ENCODE measurements around the gene MED25. TPM values are rescaled to one million over a fixed set of nuclear protein-coding genes. Genes with fewer than 3 reads are reported as not detected.

MED25 gene
- total RNA-seq: 33.0 TPM
- long read RNA-seq, partial matches to known transcripts: 17 of 21 reads
- long read RNA-seq, other reads (novel, unspliced or antisense): 2 of 21 reads

GRCh38 chr19:49817964-49818648 is at the start of gene MED25:
TSS of gene MED25 (plus strand) at chr19:49818289. CDS start at chr19:49818342, 53 bp downstream.
- intact Hi-C loops (cut with DNase I): no loop called here
- peak; percentile 94 for DNase-seq (ENCODE audit: low spot score)

GRCh38 chr19:49770529-49770928 is 47.6 kb upstream of the MED25 start:
- intact Hi-C loops (cut with DNase I): no loop called here
- no peak for DNase-seq (ENCODE audit: low spot score)

GRCh38 chr19:49771674-49772139 is 46.4 kb upstream of the MED25 start:
- intact Hi-C loops (cut with DNase I): no loop called here
- no peak for DNase-seq (ENCODE audit: low spot score)

- DNase-seq (ENCODE audit: low spot score): no peak
- intact Hi-C loops (cut with DNase I): no loop called here
These were observed 45.1 kb upstream of the MED25 start for GRCh38 chr19:49772850-49773432.

- intact Hi-C loops (cut with DNase I): no loop called here
- no peak for DNase-seq (ENCODE audit: low spot score)
These were observed 44.3 kb upstream of the MED25 start for GRCh38 chr19:49773663-49774350.

- DNase-seq (ENCODE audit: low spot score): no peak
- intact Hi-C loops (cut with DNase I): no loop called here
These were observed 43.1 kb upstream of the MED25 start for GRCh38 chr19:49774969-49775368.

- intact Hi-C loops (cut with DNase I): no loop called here
- no peak for DNase-seq (ENCODE audit: low spot score)
These were observed 42.2 kb upstream of the MED25 start for GRCh38 chr19:49775742-49776370.

- DNase-seq (ENCODE audit: low spot score): no peak
- intact Hi-C loops (cut with DNase I): no loop called here
These were observed 41.7 kb upstream of the MED25 start for GRCh38 chr19:49776371-49776764.

- intact Hi-C loops (cut with DNase I): no loop called here
- DNase-seq (ENCODE audit: low spot score): no peak
These were observed 38.1 kb upstream of the MED25 start for GRCh38 chr19:49779731-49780555.

- no peak for DNase-seq (ENCODE audit: low spot score)
- intact Hi-C loops (cut with DNase I): no loop called here
These were observed 37.2 kb upstream of the MED25 start for GRCh38 chr19:49780861-49781260.

GRCh38 chr19:49781394-49781793 is 36.7 kb upstream of the MED25 start:
- no peak for DNase-seq (ENCODE audit: low spot score)
- intact Hi-C loops (cut with DNase I): no loop called here

GRCh38 chr19:49782515-49782914 is 35.6 kb upstream of the MED25 start:
- no peak for DNase-seq (ENCODE audit: low spot score)
- intact Hi-C loops (cut with DNase I): no loop called here

- intact Hi-C loops (cut with DNase I): no loop called here
- no peak for DNase-seq (ENCODE audit: low spot score)
These were observed 31.7 kb upstream of the MED25 start for GRCh38 chr19:49786376-49786820.

- intact Hi-C loops (cut with DNase I): no loop called here
- DNase-seq (ENCODE audit: low spot score): no peak
These were observed 30.3 kb upstream of the MED25 start for GRCh38 chr19:49787746-49788145.

GRCh38 chr19:49788857-49789256 is 29.2 kb upstream of the MED25 start:
- no peak for DNase-seq (ENCODE audit: low spot score)
- intact Hi-C loops (cut with DNase I): no loop called here

- intact Hi-C loops (cut with DNase I): no loop called here
- no peak for DNase-seq (ENCODE audit: low spot score)
These were observed 27.2 kb upstream of the MED25 start for GRCh38 chr19:49790866-49791265.

- DNase-seq (ENCODE audit: low spot score): no peak
- intact Hi-C loops (cut with DNase I): no loop called here
These were observed 26.2 kb upstream of the MED25 start for GRCh38 chr19:49791776-49792445.

- DNase-seq (ENCODE audit: low spot score): no peak
- intact Hi-C loops (cut with DNase I): no loop called here
These were observed 25.1 kb upstream of the MED25 start for GRCh38 chr19:49792829-49793560.
